CD4-positive, alpha-beta T cell (primary cell): ENCODE results near the gene HOXC11. TPM values are rescaled to one million over a fixed set of nuclear protein-coding genes. Genes with fewer than 3 reads are reported as not detected.

Experiments
- ATAC-seq: fragments of 200-7000 bp; cut with Tn5 transposase; one replicate; pipeline ENCODE4 v1.10.0; 2022; ENCODE audit warnings: mild to moderate bottlenecking; ENCODE audit not compliant: poor library complexity
- CTCF ChIA-PET: fragments of 350-600 bp; sonication (Branson Sonifier 250); formaldehyde crosslinking; loops from one replicate; lab custom pipeline; 2021; ENCODE audit warnings: antibody characterized with exemption, inconsistent platforms; lab: Charles Lee
- POLR2A ChIA-PET: fragments of 350-600 bp; sonication (Branson Sonifier 250); formaldehyde crosslinking; loops from one replicate; lab custom pipeline; 2021; ENCODE audit warnings: antibody characterized with exemption, inconsistent platforms; lab: Charles Lee
- DNase-seq, 14 experiments: peaks; one replicate each; pipeline ENCODE4 v3.0.0-alpha.2; 2013 to 2020; ENCODE audit warnings: mixed read lengths in 2 of 14
- H3K27ac ChIP-seq, 2 donors: one replicate each; pipeline versions ENCODE4 v1.5.1 to v1.7.0; 2013; ENCODE audit warnings: low read length in 2 of 2, low read depth in 1 of 2, mild to moderate bottlenecking in 1 of 2
- H3K27me3 ChIP-seq, 2 experiments: 1 replicate in 1 of 2; 2 replicates in 1 of 2; pipeline versions ENCODE4 v1.6.1 to v1.7.0; 2013; ENCODE audit warnings: low read length in 2 of 2, control low read depth in 1 of 2, mild to moderate bottlenecking in 1 of 2, moderate library complexity in 1 of 2; ENCODE audit not compliant: insufficient read depth in 2 of 2, control insufficient read depth in 1 of 2
- H3K36me3 ChIP-seq: one replicate; pipeline ENCODE4 v1.6.1; 2013; ENCODE audit warnings: low read length, control low read depth; ENCODE audit not compliant: insufficient read depth
- H3K4me1 ChIP-seq: one replicate; pipeline ENCODE4 v1.6.1; 2013; ENCODE audit warnings: low read length, control low read depth; ENCODE audit not compliant: insufficient read depth
- H3K4me3 ChIP-seq: one replicate; pipeline ENCODE4 v1.5.1; 2013; ENCODE audit warnings: mild to moderate bottlenecking, low read length, moderate library complexity
- H3K9me3 ChIP-seq, 2 experiments: 1 replicate in 1 of 2; 2 replicates in 1 of 2; pipeline versions ENCODE4 v1.6.1 to v1.7.0; 2013; ENCODE audit warnings: low read length in 2 of 2, mild to moderate bottlenecking in 2 of 2, control low read depth in 1 of 2, moderate library complexity in 1 of 2; ENCODE audit not compliant: control insufficient read depth in 1 of 2, insufficient read depth in 1 of 2
- H3K27ac Mint-ChIP-seq: one replicate; pipeline ENCODE4 v1.8.0; 2020; ENCODE audit warnings: mixed read lengths
- H3K27me3 Mint-ChIP-seq: one replicate; pipeline ENCODE4 v1.8.0; 2021; ENCODE audit warnings: mixed read lengths
- H3K36me3 Mint-ChIP-seq: one replicate; pipeline ENCODE4 v1.8.0; 2021; ENCODE audit warnings: low read depth, mixed read lengths
- H3K4me1 Mint-ChIP-seq: one replicate; pipeline ENCODE4 v1.8.0; 2021; ENCODE audit warnings: low read depth, mixed read lengths
- H3K4me3 Mint-ChIP-seq: one replicate; pipeline ENCODE4 v1.8.0; 2020; ENCODE audit warnings: mild to moderate bottlenecking, mixed read lengths
- H3K9me3 Mint-ChIP-seq: one replicate; pipeline ENCODE4 v1.8.0; 2020; ENCODE audit warnings: mixed read lengths
- CTCF ChIP-seq: fragments of 200-600 bp; IDR thresholded peaks from one replicate; pipeline ENCODE4 v1.8.0; 2022; ENCODE audit warnings: antibody characterized with exemption, mild to moderate bottlenecking
- intact Hi-C, 2 experiments: fragments of 100-400 bp; cut with DNase I in 1 of 2; cut with micrococcal nuclease in 1 of 2; formaldehyde crosslinking; loops; one replicate each; pipeline versions ENCODE4 v1.15.1 to v1.9.0; 2023 to 2025; cut with DNase I, micrococcal nuclease
- total RNA-seq, 174 experiments: library from RNA in 2 of 174; stranded (reverse) in 2 of 174; gene quantifications; one replicate each; pipeline ENCODE4 v1.2.3 and lab custom pipeline; 2021 to 2026

HOXC11 gene
- total RNA-seq, 2 experiments from 2014 or later: not detected

GRCh38 chr12:53978477-53979356 is 5.8 kb downstream of the HOXC11 start:
- TF ChIP-seq CTCF: no peak
- Mint-ChIP-seq H3K9me3 (no peaks in the 10 kb centered on the region), H3K27me3 (peaks cover 98% of the 10 kb centered on the region), H3K27ac (no peak overlapping the region), H3K36me3 (no peaks in the 10 kb centered on the region), H3K4me3 (no peak overlapping the region), H3K4me1 (peaks cover 25% of the 10 kb centered on the region)
- Histone ChIP-seq H3K4me3 (no peak overlapping the region), H3K4me1 (peaks cover 36% of the 10 kb centered on the region), H3K9me3 (peaks cover 0 to 49% of the 10 kb centered on the region in 2 experiments), H3K27me3 (peaks cover 82 to 98% of the 10 kb centered on the region in 2 experiments), H3K36me3 (no peaks in the 10 kb centered on the region), H3K27ac (no peak overlapping the region)
- DNase-seq (no peak), ATAC-seq (no peak)
- ChIA-PET CTCF (interaction anchor here (1.0 to 1.4 kb wide), 2 partner anchors 12 to 27 kb away, joined by 3 to 4 read pairs; no protein-coding TSS in a partner anchor), POLR2A (no interaction called here)
- intact Hi-C loops: no loop called here

DNA sequence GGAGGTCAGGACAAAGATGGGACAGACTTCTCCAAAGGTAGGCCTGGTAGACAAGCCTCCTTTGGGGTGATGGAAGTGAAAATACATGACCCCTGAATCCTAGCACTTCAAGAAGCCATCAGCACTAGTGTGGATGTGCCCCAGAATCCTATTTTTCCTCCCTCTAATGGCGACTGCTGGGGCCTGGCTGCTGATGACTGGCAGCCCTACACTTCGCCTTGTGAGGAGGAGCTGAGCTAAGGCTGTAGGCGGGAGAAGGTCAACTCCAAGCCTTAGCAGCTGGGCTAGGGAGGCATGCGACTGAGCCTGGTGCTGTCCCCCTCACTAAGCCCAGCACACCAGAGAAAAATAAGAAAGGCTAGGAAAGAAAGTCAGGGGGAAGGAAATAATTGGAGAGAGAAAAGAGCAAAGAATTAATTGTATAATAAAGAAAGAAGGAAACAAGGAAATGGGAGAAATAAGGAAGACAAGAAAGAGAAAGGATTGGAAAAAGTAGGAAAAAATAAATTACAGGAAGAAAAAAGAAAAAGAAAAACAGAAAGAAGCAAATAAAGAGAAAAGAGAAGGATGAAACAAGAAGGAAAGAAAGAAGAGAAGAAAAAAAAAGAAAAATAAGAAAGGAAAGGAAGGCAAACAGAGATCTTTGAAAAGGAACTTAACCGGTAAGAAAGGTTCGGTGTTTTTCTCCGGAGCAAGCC is 7.3 kb downstream of the HOXC11 start:
- intact Hi-C loops: no loop called here
- Histone ChIP-seq H3K27ac (no peak overlapping the region), H3K27me3 (peaks cover 89 to 96% of the 10 kb centered on the region in 2 experiments), H3K4me1 (peaks cover 33% of the 10 kb centered on the region), H3K36me3 (no peaks in the 10 kb centered on the region), H3K9me3 (peaks cover 4 to 49% of the 10 kb centered on the region in 2 experiments), H3K4me3 (no peak overlapping the region)
- ChIA-PET CTCF (no interaction called here), POLR2A (no interaction called here)
- Mint-ChIP-seq H3K9me3 (no peaks in the 10 kb centered on the region), H3K4me3 (no peak overlapping the region), H3K36me3 (no peaks in the 10 kb centered on the region), H3K27me3 (peaks cover 96% of the 10 kb centered on the region), H3K4me1 (peaks cover 19% of the 10 kb centered on the region), H3K27ac (no peak overlapping the region)
- DNase-seq: no peak
- no peak for TF ChIP-seq CTCF
- ATAC-seq: no peak

- Histone ChIP-seq H3K9me3 (peaks cover 4 to 49% of the 10 kb centered on the region in 2 experiments), H3K27me3 (peaks cover 89 to 96% of the 10 kb centered on the region in 2 experiments), H3K4me1 (peaks cover 33% of the 10 kb centered on the region), H3K36me3 (no peaks in the 10 kb centered on the region), H3K27ac (no peak overlapping the region), H3K4me3 (no peak overlapping the region)
- Mint-ChIP-seq H3K36me3 (no peaks in the 10 kb centered on the region), H3K27ac (no peak overlapping the region), H3K27me3 (peaks cover 95% of the 10 kb centered on the region), H3K4me1 (peaks cover 17% of the 10 kb centered on the region), H3K9me3 (no peaks in the 10 kb centered on the region), H3K4me3 (no peak overlapping the region)
- POLR2A ChIA-PET: no interaction called here
- no peak for ATAC-seq
- TF ChIP-seq CTCF: no peak
- CTCF ChIA-PET: no interaction called here
- DNase-seq: no peak
- intact Hi-C loops: no loop called here
Observed at GRCh38 chr12:53980802-53981496, 8.0 kb downstream of the HOXC11 start.
